Stimulated activated CD8-positive, alpha-beta memory T cell treated with anti-CD3 and anti-CD28 coated beads, Interleukin-12 subunit alpha, Interleukin-12 subunit beta, amount 100 ng/mL, for 24 hours (primary cell): ENCODE measurements around the gene GHITM.

Source experiments
- DNase-seq: peaks from one replicate; pipeline ENCODE4 v3.0.0-alpha.2; 2020; ENCODE audit errors: extremely low read depth

The GHITM gene

GRCh38 chr10:84201244-84201606 lies 61.9 kb downstream of the GHITM start:
- no peak for DNase-seq

DNA sequence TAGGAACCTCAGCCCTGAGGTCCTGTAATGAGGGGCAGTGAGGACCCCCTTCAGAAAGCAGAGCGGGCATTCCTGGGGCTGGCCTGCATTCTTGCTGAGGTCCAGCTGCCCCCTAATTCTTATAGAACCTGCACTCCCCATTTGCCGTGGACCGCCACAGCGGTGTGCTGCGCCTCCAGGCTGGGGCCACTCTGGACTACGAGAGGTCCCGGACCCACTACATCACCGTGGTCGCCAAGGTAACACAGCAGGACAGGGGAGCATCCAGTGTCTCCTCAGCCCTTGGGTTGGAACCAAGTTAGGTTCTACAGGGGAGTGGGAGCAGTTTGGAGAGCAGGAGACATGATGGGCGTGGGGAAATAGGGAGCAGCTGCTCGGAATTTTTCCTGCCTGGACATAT lies 62.4 kb downstream of the GHITM start:
- no peak for DNase-seq

DNA sequence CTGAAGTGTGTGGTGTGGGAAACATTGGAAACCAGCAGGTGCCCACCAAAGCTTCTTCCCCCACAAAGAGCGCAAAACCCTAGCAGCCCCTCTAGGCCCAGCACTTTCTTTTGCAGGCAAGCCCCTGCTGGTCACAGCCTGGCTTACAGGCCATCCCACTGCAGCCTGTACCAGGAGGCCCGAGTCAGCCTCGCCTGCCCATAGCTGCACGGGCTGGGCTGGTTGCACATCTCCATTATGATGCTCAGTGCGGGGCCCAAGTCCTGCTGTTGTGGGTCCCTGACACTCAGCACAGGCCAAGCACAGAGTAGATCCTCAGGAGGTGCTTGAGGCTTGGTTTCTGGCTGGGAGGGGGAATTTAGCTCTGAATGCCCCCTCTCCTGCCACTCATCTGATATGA lies 63.0 kb downstream of the GHITM start:
- DNase-seq: no peak
